Measurements from ENCODE around the gene AHNAK.

- TF ChIP-seq CTCF (IDR thresholded peaks at IDR 0.05) (no peak), POLR2A (IDR thresholded peaks at IDR 0.05) (no peak), EP300 (IDR thresholded peaks at IDR 0.05) (no peak)
These were observed 101.8 kb downstream of the AHNAK start for GRCh38 chr11:62444835-62445234.

Measured in stomach (tissue), 4 donors.